Measurements from ENCODE around the gene GPR27. TPM values are rescaled to one million over a fixed set of nuclear protein-coding genes. Genes with fewer than 3 reads are reported as not detected.

GPR27 gene
- total and polyA plus RNA-seq, 2 experiments from 2014 or later: 7.8 to 11.8 TPM

GRCh38 chr3:71771126-71771525 is 17.5 kb downstream of the GPR27 start:
- H3K9me3 Mint-ChIP-seq: no peaks in the 10 kb centered on the region
- H3K36me3 Mint-ChIP-seq (ENCODE audit: low read depth): no peaks in the 10 kb centered on the region
- peak overlapping the region; percentile 54; the same call in 1 of the 2 replicates for H3K4me2 ChIP-seq
- DNase-seq (ENCODE audit: low spot score) (no peak), ATAC-seq (no peak)
- no peak overlapping the region for H3K4me3 ChIP-seq
- H3K27me3 Mint-ChIP-seq (ENCODE audit: insufficient read depth, low read depth, poor library complexity): peaks cover 5% of the 10 kb centered on the region
- no peak overlapping the region for H3K4me3 Mint-ChIP-seq
- H3K27ac ChIP-seq (ENCODE audit: low read depth): no peak overlapping the region
- TF ChIP-seq, protein P1, sequence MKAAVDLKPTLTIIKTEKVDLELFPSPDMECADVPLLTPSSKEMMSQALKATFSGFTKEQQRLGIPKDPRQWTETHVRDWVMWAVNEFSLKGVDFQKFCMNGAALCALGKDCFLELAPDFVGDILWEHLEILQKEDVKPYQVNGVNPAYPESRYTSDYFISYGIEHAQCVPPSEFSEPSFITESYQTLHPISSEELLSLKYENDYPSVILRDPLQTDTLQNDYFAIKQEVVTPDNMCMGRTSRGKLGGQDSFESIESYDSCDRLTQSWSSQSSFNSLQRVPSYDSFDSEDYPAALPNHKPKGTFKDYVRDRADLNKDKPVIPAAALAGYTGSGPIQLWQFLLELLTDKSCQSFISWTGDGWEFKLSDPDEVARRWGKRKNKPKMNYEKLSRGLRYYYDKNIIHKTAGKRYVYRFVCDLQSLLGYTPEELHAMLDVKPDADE (IDR thresholded peaks at IDR 0.05): no peak
- TF ChIP-seq STAT1 (IDR thresholded peaks at IDR 0.05; ENCODE audit: unreplicated experiment): no peak
- TF ChIP-seq ZNF331 (CRISPR knock-in tag; IDR thresholded peaks at IDR 0.05; ENCODE audit: low read depth): no peak
- TF ChIP-seq EZH2phosphoT487 (IDR thresholded peaks at IDR 0.05; ENCODE audit: unreplicated experiment): no peak
- TF ChIP-seq POLR2AphosphoS5 (IDR thresholded peaks at IDR 0.05; ENCODE audit: low read depth): no peak
- no peak for TF ChIP-seq EZH2 (IDR thresholded peaks at IDR 0.05; ENCODE audit: low read depth, unreplicated experiment)
- TF ChIP-seq JUNB (IDR thresholded peaks at IDR 0.05; ENCODE audit: unreplicated experiment): no peak
- TF ChIP-seq CTCF (conservative IDR thresholded peaks at IDR 0.05; ENCODE audit: low read depth in 2 of 2): no peak
- TF ChIP-seq REST (IDR thresholded peaks at IDR 0.05; ENCODE audit: unreplicated experiment): no peak
- TF ChIP-seq, protein P2, sequence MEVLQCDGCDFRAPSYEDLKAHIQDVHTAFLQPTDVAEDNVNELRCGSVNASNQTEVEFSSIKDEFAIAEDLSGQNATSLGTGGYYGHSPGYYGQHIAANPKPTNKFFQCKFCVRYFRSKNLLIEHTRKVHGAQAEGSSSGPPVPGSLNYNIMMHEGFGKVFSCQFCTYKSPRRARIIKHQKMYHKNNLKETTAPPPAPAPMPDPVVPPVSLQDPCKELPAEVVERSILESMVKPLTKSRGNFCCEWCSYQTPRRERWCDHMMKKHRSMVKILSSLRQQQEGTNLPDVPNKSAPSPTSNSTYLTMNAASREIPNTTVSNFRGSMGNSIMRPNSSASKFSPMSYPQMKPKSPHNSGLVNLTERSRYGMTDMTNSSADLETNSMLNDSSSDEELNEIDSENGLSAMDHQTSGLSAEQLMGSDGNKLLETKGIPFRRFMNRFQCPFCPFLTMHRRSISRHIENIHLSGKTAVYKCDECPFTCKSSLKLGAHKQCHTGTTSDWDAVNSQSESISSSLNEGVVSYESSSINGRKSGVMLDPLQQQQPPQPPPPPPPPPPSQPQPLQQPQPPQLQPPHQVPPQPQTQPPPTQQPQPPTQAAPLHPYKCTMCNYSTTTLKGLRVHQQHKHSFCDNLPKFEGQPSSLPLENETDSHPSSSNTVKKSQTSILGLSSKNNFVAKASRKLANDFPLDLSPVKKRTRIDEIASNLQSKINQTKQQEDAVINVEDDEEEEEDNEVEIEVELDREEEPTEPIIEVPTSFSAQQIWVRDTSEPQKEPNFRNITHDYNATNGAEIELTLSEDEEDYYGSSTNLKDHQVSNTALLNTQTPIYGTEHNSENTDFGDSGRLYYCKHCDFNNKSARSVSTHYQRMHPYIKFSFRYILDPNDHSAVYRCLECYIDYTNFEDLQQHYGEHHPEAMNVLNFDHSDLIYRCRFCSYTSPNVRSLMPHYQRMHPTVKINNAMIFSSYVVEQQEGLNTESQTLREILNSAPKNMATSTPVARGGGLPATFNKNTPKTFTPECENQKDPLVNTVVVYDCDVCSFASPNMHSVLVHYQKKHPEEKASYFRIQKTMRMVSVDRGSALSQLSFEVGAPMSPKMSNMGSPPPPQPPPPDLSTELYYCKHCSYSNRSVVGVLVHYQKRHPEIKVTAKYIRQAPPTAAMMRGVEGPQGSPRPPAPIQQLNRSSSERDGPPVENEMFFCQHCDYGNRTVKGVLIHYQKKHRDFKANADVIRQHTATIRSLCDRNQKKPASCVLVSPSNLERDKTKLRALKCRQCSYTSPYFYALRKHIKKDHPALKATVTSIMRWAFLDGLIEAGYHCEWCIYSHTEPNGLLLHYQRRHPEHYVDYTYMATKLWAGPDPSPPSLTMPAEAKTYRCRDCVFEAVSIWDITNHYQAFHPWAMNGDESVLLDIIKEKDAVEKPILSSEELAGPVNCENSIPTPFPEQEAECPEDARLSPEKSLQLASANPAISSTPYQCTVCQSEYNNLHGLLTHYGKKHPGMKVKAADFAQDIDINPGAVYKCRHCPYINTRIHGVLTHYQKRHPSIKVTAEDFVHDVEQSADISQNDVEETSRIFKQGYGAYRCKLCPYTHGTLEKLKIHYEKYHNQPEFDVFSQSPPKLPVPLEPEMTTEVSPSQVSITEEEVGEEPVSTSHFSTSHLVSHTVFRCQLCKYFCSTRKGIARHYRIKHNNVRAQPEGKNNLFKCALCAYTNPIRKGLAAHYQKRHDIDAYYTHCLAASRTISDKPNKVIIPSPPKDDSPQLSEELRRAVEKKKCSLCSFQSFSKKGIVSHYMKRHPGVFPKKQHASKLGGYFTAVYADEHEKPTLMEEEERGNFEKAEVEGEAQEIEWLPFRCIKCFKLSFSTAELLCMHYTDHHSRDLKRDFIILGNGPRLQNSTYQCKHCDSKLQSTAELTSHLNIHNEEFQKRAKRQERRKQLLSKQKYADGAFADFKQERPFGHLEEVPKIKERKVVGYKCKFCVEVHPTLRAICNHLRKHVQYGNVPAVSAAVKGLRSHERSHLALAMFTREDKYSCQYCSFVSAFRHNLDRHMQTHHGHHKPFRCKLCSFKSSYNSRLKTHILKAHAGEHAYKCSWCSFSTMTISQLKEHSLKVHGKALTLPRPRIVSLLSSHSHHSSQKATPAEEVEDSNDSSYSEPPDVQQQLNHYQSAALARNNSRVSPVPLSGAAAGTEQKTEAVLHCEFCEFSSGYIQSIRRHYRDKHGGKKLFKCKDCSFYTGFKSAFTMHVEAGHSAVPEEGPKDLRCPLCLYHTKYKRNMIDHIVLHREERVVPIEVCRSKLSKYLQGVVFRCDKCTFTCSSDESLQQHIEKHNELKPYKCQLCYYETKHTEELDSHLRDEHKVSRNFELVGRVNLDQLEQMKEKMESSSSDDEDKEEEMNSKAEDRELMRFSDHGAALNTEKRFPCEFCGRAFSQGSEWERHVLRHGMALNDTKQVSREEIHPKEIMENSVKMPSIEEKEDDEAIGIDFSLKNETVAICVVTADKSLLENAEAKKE (CRISPR knock-in tag; IDR thresholded peaks at IDR 0.05): no peak
- TF ChIP-seq CREB1 (CRISPR knock-in tag; IDR thresholded peaks at IDR 0.05; ENCODE audit: low read depth): no peak
- no peaks in the 10 kb centered on the region for H3K27me3 ChIP-seq (ENCODE audit: insufficient read depth)
- peaks cover 36% of the 10 kb centered on the region for H3K4me1 Mint-ChIP-seq
- no peaks in the 10 kb centered on the region for H3F3A ChIP-seq (replicated peaks; ENCODE audit: low read depth)
- no peaks in the 10 kb centered on the region for H4K20me1 ChIP-seq (replicated peaks; ENCODE audit: insufficient read depth)
- no peaks in the 10 kb centered on the region for H3K79me2 ChIP-seq (replicated peaks; ENCODE audit: insufficient read depth)
- no peak overlapping the region for H3K27ac Mint-ChIP-seq
- no peaks in the 10 kb centered on the region for H3K36me3 ChIP-seq (ENCODE audit: insufficient read depth)
- H3K9me2 ChIP-seq (ENCODE audit: insufficient read depth): no peaks in the 10 kb centered on the region
- no peak overlapping the region for H2AFZ ChIP-seq
- peaks cover 47% of the 10 kb centered on the region for H3K4me1 ChIP-seq (ENCODE audit: insufficient read depth)
